Activated B cell treated with CpG ODN at 0.5 μM for 24 hours (primary cell): ENCODE measurements around the gene NUDT16L1. TPM values are rescaled to one million over a fixed set of nuclear protein-coding genes. Genes with fewer than 3 reads are reported as not detected.

ENCODE experiments used
- ATAC-seq: fragments of 200-7000 bp; cut with Tn5 transposase; one replicate; pipeline ENCODE4 v1.10.0; 2021; ENCODE audit warnings: low read depth, mild to moderate bottlenecking, moderate library complexity
- CTCF ChIA-PET: fragments of 350-600 bp; sonication (Branson Sonifier 250); formaldehyde crosslinking; loops from one replicate; lab custom pipeline; 2021; ENCODE audit warnings: antibody characterized with exemption; lab: Charles Lee
- POLR2A ChIA-PET: fragments of 350-600 bp; sonication (Branson Sonifier 250); formaldehyde crosslinking; loops from one replicate; lab custom pipeline; 2021; ENCODE audit warnings: antibody characterized with exemption; lab: Charles Lee
- DNase-seq: peaks from one replicate; pipeline ENCODE4 v3.0.0; 2022
- H3K27ac Mint-ChIP-seq: one replicate; pipeline ENCODE4 v1.8.0; 2020; ENCODE audit warnings: mixed read lengths
- H3K27me3 Mint-ChIP-seq: one replicate; pipeline ENCODE4 v1.8.0; 2021; ENCODE audit warnings: mixed read lengths
- H3K36me3 Mint-ChIP-seq: one replicate; pipeline ENCODE4 v1.8.0; 2021; ENCODE audit warnings: low read depth, mixed read lengths
- H3K4me1 Mint-ChIP-seq: one replicate; pipeline ENCODE4 v1.8.0; 2021; ENCODE audit warnings: mixed read lengths
- H3K4me3 Mint-ChIP-seq: one replicate; pipeline ENCODE4 v1.8.0; 2020; ENCODE audit warnings: mild to moderate bottlenecking, mixed read lengths
- H3K9me3 Mint-ChIP-seq: one replicate; pipeline ENCODE4 v1.8.0; 2020; ENCODE audit warnings: mixed read lengths
- intact Hi-C: fragments of 100-400 bp; cut with micrococcal nuclease; formaldehyde crosslinking; loops from one replicate; pipeline ENCODE4 v1.15.1; 2024
- total RNA-seq: library from RNA; stranded (reverse); gene quantifications from 2 replicates; pipeline ENCODE4 v1.2.3, GENCODE V29; 2022
- TF ChIP-seq, protein P1 (sequence below): fragments of 200-600 bp; IDR thresholded peaks from one replicate; pipeline ENCODE4 v1.8.0; 2022; ENCODE audit warnings: antibody characterized with exemption, mild to moderate bottlenecking

NUDT16L1 gene
- total RNA-seq, 1 donor from 2014 or later, result 32.9 TPM

DNA sequence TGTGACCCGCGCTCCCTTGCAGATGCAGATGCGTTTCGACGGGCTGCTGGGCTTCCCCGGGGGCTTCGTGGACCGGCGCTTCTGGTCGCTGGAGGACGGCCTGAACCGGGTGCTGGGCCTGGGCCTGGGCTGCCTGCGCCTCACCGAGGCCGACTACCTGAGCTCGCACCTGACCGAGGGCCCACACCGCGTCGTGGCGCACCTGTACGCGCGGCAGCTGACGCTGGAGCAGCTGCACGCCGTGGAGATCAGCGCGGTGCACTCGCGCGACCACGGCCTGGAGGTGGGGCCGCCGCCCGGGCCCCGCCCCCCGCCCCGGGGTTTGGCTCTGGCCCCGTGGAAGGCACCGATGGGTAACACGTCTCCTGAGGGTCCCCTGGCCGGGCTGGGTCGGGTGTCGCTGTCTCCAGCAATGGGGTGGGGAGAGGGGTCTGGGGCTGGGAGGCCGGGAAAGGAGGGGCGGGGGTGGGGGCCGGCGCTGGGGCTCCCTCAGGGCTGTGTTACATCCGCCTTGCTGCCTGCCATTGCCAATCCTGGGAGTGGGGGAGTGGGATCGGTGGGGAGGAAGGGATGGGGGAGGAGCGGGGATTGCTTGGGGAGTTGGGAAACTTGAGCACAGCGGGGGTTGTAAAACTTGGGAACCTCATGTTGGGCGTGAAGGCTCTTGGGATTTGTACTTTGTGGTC, 737 bp downstream of the NUDT16L1 start:
- DNase-seq, result peak; percentile 38
- ATAC-seq, result peak; percentile 14
- H3K36me3 Mint-ChIP-seq, result peaks cover 24% of the 10 kb centered on the region
- ChIA-PET CTCF (interaction anchor here (1.0 kb wide), 2 partner anchors 78 to 108 kb away, joined by 3 read pairs; no protein-coding TSS in a partner anchor), POLR2A (interaction anchor here (0.6 to 2.2 kb wide), 6 partner anchors 40 to 190 kb away, joined by 3 to 27 read pairs (median 6); partner anchors contain the start of genes ANKS3, DNAAF8 and ROGDI)
- H3K27ac Mint-ChIP-seq, result peak overlapping the region; percentile 46
- H3K9me3 Mint-ChIP-seq, result no peaks in the 10 kb centered on the region
- intact Hi-C loops, result loop anchor here (1.0 to 5.0 kb wide), 9 partner anchors 40 to 423 kb away; partner anchors contain the start of genes ANKS3, CORO7, DNAAF8 and EEF2KMT
- TF ChIP-seq, protein P1, sequence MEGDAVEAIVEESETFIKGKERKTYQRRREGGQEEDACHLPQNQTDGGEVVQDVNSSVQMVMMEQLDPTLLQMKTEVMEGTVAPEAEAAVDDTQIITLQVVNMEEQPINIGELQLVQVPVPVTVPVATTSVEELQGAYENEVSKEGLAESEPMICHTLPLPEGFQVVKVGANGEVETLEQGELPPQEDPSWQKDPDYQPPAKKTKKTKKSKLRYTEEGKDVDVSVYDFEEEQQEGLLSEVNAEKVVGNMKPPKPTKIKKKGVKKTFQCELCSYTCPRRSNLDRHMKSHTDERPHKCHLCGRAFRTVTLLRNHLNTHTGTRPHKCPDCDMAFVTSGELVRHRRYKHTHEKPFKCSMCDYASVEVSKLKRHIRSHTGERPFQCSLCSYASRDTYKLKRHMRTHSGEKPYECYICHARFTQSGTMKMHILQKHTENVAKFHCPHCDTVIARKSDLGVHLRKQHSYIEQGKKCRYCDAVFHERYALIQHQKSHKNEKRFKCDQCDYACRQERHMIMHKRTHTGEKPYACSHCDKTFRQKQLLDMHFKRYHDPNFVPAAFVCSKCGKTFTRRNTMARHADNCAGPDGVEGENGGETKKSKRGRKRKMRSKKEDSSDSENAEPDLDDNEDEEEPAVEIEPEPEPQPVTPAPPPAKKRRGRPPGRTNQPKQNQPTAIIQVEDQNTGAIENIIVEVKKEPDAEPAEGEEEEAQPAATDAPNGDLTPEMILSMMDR, result no peak
- peaks cover 9% of the 10 kb centered on the region for H3K4me1 Mint-ChIP-seq
- H3K27me3 Mint-ChIP-seq, result no peaks in the 10 kb centered on the region
- H3K4me3 Mint-ChIP-seq, result peak overlapping the region; percentile 76

DNA sequence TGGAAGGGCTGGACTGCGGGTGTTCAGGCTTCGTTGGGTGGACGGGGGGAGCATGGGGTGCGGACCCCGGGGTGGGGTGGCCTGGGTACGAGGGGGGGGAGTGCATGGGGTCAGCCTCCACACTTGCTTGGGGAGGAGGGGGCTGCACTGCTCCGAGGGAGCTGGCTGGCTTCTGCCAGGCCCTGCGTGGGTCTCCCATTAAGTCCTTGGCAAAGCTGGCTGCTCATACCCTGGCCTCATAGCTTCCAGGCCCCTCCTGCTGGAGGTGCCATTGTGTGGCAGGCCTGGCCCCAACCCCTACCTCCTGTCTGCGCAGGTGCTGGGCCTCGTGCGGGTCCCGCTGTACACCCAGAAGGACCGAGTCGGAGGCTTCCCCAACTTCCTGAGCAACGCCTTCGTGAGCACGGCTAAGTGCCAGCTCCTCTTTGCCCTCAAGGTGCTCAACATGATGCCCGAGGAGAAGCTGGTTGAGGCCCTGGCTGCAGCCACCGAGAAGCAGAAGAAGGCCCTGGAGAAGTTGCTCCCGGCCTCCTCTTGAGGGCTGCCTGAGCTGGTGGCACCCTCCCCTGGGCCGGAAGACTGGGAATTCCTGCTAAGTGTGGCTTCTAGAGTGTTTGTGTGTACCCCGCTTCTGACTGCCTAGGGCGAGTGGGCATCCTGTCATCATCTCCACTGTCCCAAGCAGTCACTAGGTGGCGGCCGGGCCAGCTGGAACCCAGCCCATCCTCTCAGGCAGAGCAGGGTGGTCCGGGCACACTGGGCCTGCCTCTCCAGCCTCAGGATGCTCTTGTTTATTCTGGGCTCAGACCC, 1.5 kb downstream of the NUDT16L1 start:
- DNase-seq (no peak), ATAC-seq (no peak)
- ChIA-PET CTCF (interaction anchor here (1.9 kb wide), 1 partner anchor 39 kb away, joined by 5 read pairs; the partner anchor contains the start of genes ANKS3 and DNAAF8), POLR2A (interaction anchor here (0.5 to 1.5 kb wide), 6 partner anchors 40 to 1116 kb away, joined by 3 to 9 read pairs (median 4); partner anchors contain the start of genes ANKS3, DNAAF8, MGRN1 and ROGDI)
- intact Hi-C loops, result loop anchor here (5.0 kb wide), 1 partner anchor 278 kb away; the partner anchor contains the start of gene CORO7
- Mint-ChIP-seq H3K4me1 (peaks cover 9% of the 10 kb centered on the region), H3K27ac (peak overlapping the region; percentile 46), H3K36me3 (peaks cover 31% of the 10 kb centered on the region), H3K9me3 (no peaks in the 10 kb centered on the region), H3K4me3 (peak overlapping the region; percentile 76), H3K27me3 (no peaks in the 10 kb centered on the region)
- TF ChIP-seq, protein P1, result no peak

DNA sequence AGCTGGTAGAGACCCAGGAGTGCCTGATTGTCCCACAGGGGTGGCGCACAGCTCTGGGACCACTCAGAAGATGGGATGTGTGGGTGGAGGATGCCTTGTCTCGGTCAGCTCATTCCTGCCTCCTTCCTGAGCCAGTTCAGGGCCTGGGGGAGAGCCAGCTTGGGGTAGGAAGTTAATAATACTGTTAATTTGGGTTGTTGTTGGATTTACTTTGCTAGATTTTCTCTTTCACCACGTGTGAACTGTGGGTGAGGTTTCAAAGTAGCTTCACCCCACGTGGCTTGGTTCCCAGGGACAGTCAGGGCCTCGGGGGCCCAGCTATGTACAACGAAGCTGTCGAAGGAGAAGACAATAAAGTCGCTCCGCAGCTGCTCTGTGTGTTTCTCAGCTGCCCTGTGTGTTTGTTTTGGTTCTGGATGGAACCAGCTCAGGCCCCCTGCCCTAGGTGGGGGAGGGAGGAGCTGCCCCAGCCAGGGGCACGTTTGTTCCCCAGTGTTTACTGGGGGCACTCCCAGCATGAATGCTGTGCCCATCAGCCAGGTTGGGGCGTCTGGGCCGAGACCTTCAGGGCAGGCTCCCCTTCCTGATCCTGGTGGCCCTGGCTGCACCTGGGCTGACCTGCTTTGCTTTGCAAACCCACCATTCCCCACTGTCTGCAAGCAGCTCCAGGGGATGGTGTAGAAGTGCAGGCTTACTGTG, 2.3 kb downstream of the NUDT16L1 start:
- CTCF ChIA-PET, result interaction anchor here (1.9 kb wide), 1 partner anchor 38 kb away, joined by 5 read pairs; the partner anchor contains the start of genes ANKS3 and DNAAF8
- peaks cover 34% of the 10 kb centered on the region for H3K36me3 Mint-ChIP-seq
- TF ChIP-seq, protein P1, result no peak
- H3K4me3 Mint-ChIP-seq, result peak overlapping the region; percentile 60
- DNase-seq (no peak), ATAC-seq (no peak)
- H3K27me3 Mint-ChIP-seq, result no peaks in the 10 kb centered on the region
- POLR2A ChIA-PET, result interaction anchor here (1.0 to 1.5 kb wide), 3 partner anchors 39 to 80 kb away, joined by 3 to 5 read pairs (median 4); partner anchors contain the start of genes ANKS3, DNAAF8 and MGRN1
- no peaks in the 10 kb centered on the region for H3K9me3 Mint-ChIP-seq
- no peak overlapping the region for H3K27ac Mint-ChIP-seq
- H3K4me1 Mint-ChIP-seq, result peaks cover 9% of the 10 kb centered on the region
- intact Hi-C loops, result no loop called here

DNA sequence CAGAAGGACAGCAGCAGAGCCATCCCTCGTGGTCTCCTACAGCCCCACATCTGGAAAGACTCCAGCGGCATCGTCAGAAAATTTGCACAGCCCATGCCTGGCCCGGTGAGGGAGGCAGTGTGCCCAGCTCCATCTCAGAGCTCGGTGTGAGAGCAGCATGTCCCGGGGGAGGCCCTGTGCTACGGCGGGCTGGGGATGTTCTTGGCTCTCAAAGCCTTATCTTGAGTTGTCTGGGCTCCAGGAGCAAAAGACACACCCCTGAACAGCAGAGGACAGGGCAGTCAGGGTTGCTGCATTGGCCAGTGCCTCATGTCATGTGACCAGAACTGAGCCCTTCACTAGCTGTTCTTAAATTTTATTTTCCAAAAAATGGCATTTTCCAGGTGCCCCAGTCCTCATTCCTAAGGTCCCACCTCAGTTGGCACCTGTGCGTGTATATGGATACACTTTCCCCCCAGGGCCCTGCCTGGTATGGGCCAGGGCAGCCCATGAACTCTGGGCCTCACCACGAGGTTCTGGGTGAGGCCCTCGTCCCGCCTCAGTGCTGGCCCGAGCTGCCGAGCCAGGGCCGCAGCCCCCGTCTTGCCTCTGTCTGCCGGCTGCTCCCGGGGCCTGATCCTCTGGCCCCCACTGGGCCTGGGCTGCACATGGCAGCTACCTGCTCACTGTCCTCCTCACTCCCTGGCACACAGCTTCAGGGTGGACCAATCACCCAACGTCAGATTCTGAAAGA, 3.0 kb downstream of the NUDT16L1 start:
- intact Hi-C loops, result no loop called here
- CTCF ChIA-PET, result interaction anchor here (1.9 kb wide), 1 partner anchor 38 kb away, joined by 5 read pairs; the partner anchor contains the start of genes ANKS3 and DNAAF8
- peaks cover 40% of the 10 kb centered on the region for H3K36me3 Mint-ChIP-seq
- H3K9me3 Mint-ChIP-seq, result no peaks in the 10 kb centered on the region
- no peak for ATAC-seq
- TF ChIP-seq, protein P1, result no peak
- H3K4me1 Mint-ChIP-seq, result peaks cover 9% of the 10 kb centered on the region
- DNase-seq, result no peak
- H3K27ac Mint-ChIP-seq, result no peak overlapping the region
- POLR2A ChIA-PET, result interaction anchor here (1.5 kb wide), 1 partner anchor 38 kb away, joined by 5 read pairs; the partner anchor contains the start of genes ANKS3 and DNAAF8
- no peaks in the 10 kb centered on the region for H3K27me3 Mint-ChIP-seq
- H3K4me3 Mint-ChIP-seq, result no peak overlapping the region
